SK-N-SH (cell line): ENCODE results near the gene MLYCD. TPM values are rescaled to one million over a fixed set of nuclear protein-coding genes. Genes with fewer than 3 reads are reported as not detected.

Experiments
- CTCF ChIA-PET: fragments of 300-600, 350-600 bp; formaldehyde crosslinking; extraction: SDS; loops from one replicate; lab custom pipeline; 2021; lab: Yijun Ruan, JAX
- POLR2A ChIA-PET: fragments of 350-600 bp; sonication (Branson Sonifier 250); formaldehyde crosslinking; extraction: SDS; loops from one replicate; lab custom pipeline; 2020; ENCODE audit warnings: antibody characterized with exemption, inconsistent platforms; lab: Yijun Ruan, JAX
- DNase-seq: peaks from one replicate; pipeline ENCODE4 v3.0.0; 2012
- H2AFZ ChIP-seq: fragments of 200-600 bp; sonication (generic); 2 replicates; pipeline ENCODE4 v1.8.1; 2016; ENCODE audit warnings: antibody characterized with exemption, mild to moderate bottlenecking, low read depth
- H3F3A ChIP-seq: fragments of 200-600 bp; sonication (generic); replicated peaks from 2 replicates; pipeline ENCODE3; 2016; ENCODE audit warnings: antibody characterized with exemption, mild to moderate bottlenecking; ENCODE audit not compliant: insufficient read depth
- H3K27ac ChIP-seq, 2 experiments: fragments of 200-500 bp in 1 of 2; fragments of 200-600 bp in 1 of 2; sonication (Bioruptor generic) in 1 of 2; sonication (generic), shearing (Covaris generic) in 1 of 2; 2 replicates each; pipeline versions ENCODE4 v1.5.1 to v1.6.1; 2014 to 2016; ENCODE audit warnings: low read depth in 2 of 2, inconsistent platforms in 1 of 2, low read length in 1 of 2, mild to moderate bottlenecking in 1 of 2, mixed read lengths in 1 of 2
- H3K27me3 ChIP-seq: fragments of 200-600 bp; sonication (generic), shearing (Covaris generic); 2 replicates; pipeline ENCODE4 v1.6.1; 2016; ENCODE audit warnings: mixed run types; ENCODE audit not compliant: insufficient read depth
- H3K36me3 ChIP-seq, 2 experiments: fragments of 200-500 bp in 1 of 2; fragments of 200-600 bp in 1 of 2; sonication (Bioruptor generic) in 1 of 2; sonication (generic) in 1 of 2; replicated peaks in 1 of 2; 2 replicates each; pipeline versions ENCODE3 to v1.5.1; 2014 to 2016; ENCODE audit warnings: low read length in 1 of 2, mild to moderate bottlenecking in 1 of 2; ENCODE audit not compliant: insufficient read depth in 2 of 2, control insufficient read depth in 1 of 2
- H3K4me1 ChIP-seq, 2 experiments: fragments of 200-500 bp in 1 of 2; fragments of 200-600 bp in 1 of 2; sonication (Bioruptor generic) in 1 of 2; sonication (generic), shearing (Covaris generic) in 1 of 2; 2 replicates each; pipeline versions ENCODE4 v1.5.1 to v1.6.1; 2014 to 2016; ENCODE audit warnings: low read depth in 1 of 2, low read length in 1 of 2, mixed run types in 1 of 2; ENCODE audit not compliant: insufficient read depth in 2 of 2, control insufficient read depth in 1 of 2
- H3K4me2 ChIP-seq: fragments of 200-600 bp; sonication (generic), shearing (Covaris generic); 2 replicates; pipeline ENCODE4 v1.6.1; 2017; ENCODE audit warnings: mixed run types
- H3K4me3 ChIP-seq, 2 experiments: fragments of 200-500 bp in 1 of 2; fragments of 200-600 bp in 1 of 2; sonication (Bioruptor generic) in 1 of 2; sonication (generic), shearing (Covaris generic) in 1 of 2; 2 replicates each; pipeline versions ENCODE4 v1.5.1 to v1.8.1; 2014 to 2016; ENCODE audit warnings: low read depth in 2 of 2, inconsistent platforms in 1 of 2, low read length in 1 of 2, mild to moderate bottlenecking in 1 of 2, mixed read lengths in 1 of 2, moderate library complexity in 1 of 2
- H3K79me2 ChIP-seq: fragments of 200-600 bp; sonication (generic); 2 replicates; pipeline ENCODE4 v1.8.1; 2017; ENCODE audit warnings: mild to moderate bottlenecking; ENCODE audit not compliant: insufficient read depth
- H3K9ac ChIP-seq: fragments of 200-600 bp; sonication (generic); 2 replicates; pipeline ENCODE4 v1.6.1; 2017; ENCODE audit warnings: mixed run types
- H3K9me2 ChIP-seq: fragments of 200-600 bp; sonication (generic); 2 replicates; pipeline ENCODE4 v1.6.1; 2017; ENCODE audit warnings: mixed run types
- H3K9me3 ChIP-seq: fragments of 200-600 bp; sonication (generic); 2 replicates; pipeline ENCODE4 v1.6.1; 2017; ENCODE audit warnings: mixed run types, mild to moderate bottlenecking, moderate library complexity
- H4K20me1 ChIP-seq: fragments of 200-600 bp; sonication (generic); 2 replicates; pipeline ENCODE4 v1.6.1; 2017; ENCODE audit warnings: mild to moderate bottlenecking, mixed run types; ENCODE audit not compliant: insufficient read depth
- ELF1 ChIP-seq: IDR thresholded peaks from 2 replicates; pipeline ENCODE4 v1.4.0; 2012
- GABPA ChIP-seq: IDR thresholded peaks from 2 replicates; pipeline ENCODE4 v1.4.0; 2012; ENCODE audit warnings: low read depth, mild to moderate bottlenecking
- GATA2 ChIP-seq: sonication (generic); formaldehyde crosslinking; IDR thresholded peaks from 2 replicates; pipeline ENCODE4 v1.5.0; 2020; ENCODE audit warnings: mild to moderate bottlenecking, missing genetic modification reagents
- NFIC ChIP-seq: IDR thresholded peaks from 2 replicates; pipeline ENCODE4 v1.4.0; 2012; ENCODE audit warnings: borderline replicate concordance
- NRF1 ChIP-seq: IDR thresholded peaks from 2 replicates; pipeline ENCODE4 v1.6.1; 2012; ENCODE audit warnings: low read depth, mild to moderate bottlenecking, low read length
- RAD21 ChIP-seq: IDR thresholded peaks from 2 replicates; pipeline ENCODE4 v1.6.1; 2012; ENCODE audit warnings: mild to moderate bottlenecking, low read length
- RFX5 ChIP-seq: IDR thresholded peaks from 2 replicates; pipeline ENCODE4 v1.6.1; 2012; ENCODE audit warnings: mild to moderate bottlenecking, improper control_type of control experiment, low read length
- RXRA ChIP-seq: IDR thresholded peaks from 2 replicates; pipeline ENCODE4 v1.4.0; 2012; ENCODE audit warnings: low read depth, mild to moderate bottlenecking, borderline replicate concordance
- SMC3 ChIP-seq: IDR thresholded peaks from 2 replicates; pipeline ENCODE4 v1.6.1; 2012; ENCODE audit warnings: low read depth, low read length, improper control_type of control experiment
- TCF12 ChIP-seq: IDR thresholded peaks from 2 replicates; pipeline ENCODE4 v1.4.0; 2012
- TEAD4 ChIP-seq: IDR thresholded peaks from 2 replicates; pipeline ENCODE4 v1.4.0; 2012; ENCODE audit warnings: mild to moderate bottlenecking, borderline replicate concordance; ENCODE audit not compliant: insufficient read depth
- YY1 ChIP-seq: IDR thresholded peaks from 2 replicates; pipeline ENCODE4 v1.4.0; 2012; ENCODE audit warnings: low read depth, mild to moderate bottlenecking
- WGBS: methylation state at CpG from one replicate; pipeline ENCODE4 v1.1.6; 2017; ENCODE audit warnings: low lambda C conversion rate; 5-methylcytosine and 5-hydroxymethylcytosine counted together
- polyA plus RNA-seq, 3 experiments: library from polyadenylated mRNA; depleted of rRNA; stranded (reverse); fragments of >200 nt; gene quantifications; 2 replicates each; pipeline ENCODE4 v1.2.3, GENCODE V29; 2012
- TF ChIP-seq, protein P1 (sequence below): fragments of 150-350 bp; IDR thresholded peaks from 2 replicates; pipeline ENCODE4 v1.6.1; 2017; ENCODE audit warnings: antibody characterized with exemption, low read length, low read depth, borderline replicate concordance
- TF ChIP-seq, protein P2 (sequence below): IDR thresholded peaks from 2 replicates; pipeline ENCODE4 v1.4.0; 2012; ENCODE audit warnings: low read depth, borderline replicate concordance
- TF ChIP-seq, protein P3 (sequence below): IDR thresholded peaks from 2 replicates; pipeline ENCODE4 v1.4.0; 2012; ENCODE audit warnings: low read depth, borderline replicate concordance
- TF ChIP-seq, protein P4 (sequence below): fragments of 200-600 bp; sonication (generic); IDR thresholded peaks from 2 replicates; pipeline ENCODE4 v1.6.1; 2017; ENCODE audit warnings: antibody characterized with exemption, mild to moderate bottlenecking, moderate library complexity
- TF ChIP-seq, protein P5 (sequence below): fragments of 150-350 bp; IDR thresholded peaks from 2 replicates; pipeline ENCODE4 v1.6.1; 2016; ENCODE audit warnings: mild to moderate bottlenecking, low read depth, low read length
- TF ChIP-seq, protein P6 (sequence below): IDR thresholded peaks from 2 replicates; pipeline ENCODE4 v1.6.1; 2012; ENCODE audit warnings: mild to moderate bottlenecking, low read depth, low read length, moderate library complexity

The MLYCD gene
- polyA plus RNA-seq, 1 of the 3 experiments (the other 2 are of a cell fraction) = 2.4 TPM

DNA sequence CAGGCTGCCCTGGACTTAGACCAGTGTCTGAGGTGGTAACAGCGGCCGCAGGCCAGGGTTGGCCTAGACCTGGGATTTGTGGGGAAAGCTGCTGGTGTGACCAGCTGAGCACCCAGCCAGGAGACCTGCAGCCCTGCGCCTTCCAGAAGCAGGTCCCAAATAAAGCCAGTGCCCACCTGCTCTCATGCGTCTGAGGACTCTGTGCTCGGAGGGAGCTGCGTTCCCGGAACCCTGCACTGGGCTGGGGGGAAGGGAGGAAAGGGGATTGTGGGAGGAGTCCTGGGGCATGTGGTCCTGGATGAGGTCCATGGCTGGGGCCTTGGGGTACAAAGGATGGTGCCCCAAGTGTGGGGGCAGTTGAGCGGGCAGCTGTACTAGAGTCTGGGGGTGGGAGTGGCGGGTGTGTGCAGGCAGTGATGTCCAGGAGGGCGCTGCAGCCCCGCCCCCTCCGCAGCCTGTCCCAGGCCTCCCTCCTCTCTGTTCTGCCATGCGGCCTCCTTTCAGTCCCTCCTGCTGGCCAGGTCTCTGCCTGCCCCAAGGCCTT, 67.3 kb downstream of the MLYCD start:
- no peak for TF ChIP-seq RAD21
- no peak for TF ChIP-seq TEAD4
- TF ChIP-seq, protein P1, sequence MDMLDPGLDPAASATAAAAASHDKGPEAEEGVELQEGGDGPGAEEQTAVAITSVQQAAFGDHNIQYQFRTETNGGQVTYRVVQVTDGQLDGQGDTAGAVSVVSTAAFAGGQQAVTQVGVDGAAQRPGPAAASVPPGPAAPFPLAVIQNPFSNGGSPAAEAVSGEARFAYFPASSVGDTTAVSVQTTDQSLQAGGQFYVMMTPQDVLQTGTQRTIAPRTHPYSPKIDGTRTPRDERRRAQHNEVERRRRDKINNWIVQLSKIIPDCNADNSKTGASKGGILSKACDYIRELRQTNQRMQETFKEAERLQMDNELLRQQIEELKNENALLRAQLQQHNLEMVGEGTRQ = no peak
- TF ChIP-seq, protein P2, sequence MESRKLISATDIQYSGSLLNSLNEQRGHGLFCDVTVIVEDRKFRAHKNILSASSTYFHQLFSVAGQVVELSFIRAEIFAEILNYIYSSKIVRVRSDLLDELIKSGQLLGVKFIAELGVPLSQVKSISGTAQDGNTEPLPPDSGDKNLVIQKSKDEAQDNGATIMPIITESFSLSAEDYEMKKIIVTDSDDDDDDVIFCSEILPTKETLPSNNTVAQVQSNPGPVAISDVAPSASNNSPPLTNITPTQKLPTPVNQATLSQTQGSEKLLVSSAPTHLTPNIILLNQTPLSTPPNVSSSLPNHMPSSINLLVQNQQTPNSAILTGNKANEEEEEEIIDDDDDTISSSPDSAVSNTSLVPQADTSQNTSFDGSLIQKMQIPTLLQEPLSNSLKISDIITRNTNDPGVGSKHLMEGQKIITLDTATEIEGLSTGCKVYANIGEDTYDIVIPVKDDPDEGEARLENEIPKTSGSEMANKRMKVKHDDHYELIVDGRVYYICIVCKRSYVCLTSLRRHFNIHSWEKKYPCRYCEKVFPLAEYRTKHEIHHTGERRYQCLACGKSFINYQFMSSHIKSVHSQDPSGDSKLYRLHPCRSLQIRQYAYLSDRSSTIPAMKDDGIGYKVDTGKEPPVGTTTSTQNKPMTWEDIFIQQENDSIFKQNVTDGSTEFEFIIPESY = no peak
- TF ChIP-seq, protein P3, sequence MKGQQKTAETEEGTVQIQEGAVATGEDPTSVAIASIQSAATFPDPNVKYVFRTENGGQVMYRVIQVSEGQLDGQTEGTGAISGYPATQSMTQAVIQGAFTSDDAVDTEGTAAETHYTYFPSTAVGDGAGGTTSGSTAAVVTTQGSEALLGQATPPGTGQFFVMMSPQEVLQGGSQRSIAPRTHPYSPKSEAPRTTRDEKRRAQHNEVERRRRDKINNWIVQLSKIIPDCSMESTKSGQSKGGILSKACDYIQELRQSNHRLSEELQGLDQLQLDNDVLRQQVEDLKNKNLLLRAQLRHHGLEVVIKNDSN = no peak
- no peak for TF ChIP-seq NRF1
- no peak for TF ChIP-seq TCF12
- TF ChIP-seq GABPA = no peak
- TF ChIP-seq, protein P4, sequence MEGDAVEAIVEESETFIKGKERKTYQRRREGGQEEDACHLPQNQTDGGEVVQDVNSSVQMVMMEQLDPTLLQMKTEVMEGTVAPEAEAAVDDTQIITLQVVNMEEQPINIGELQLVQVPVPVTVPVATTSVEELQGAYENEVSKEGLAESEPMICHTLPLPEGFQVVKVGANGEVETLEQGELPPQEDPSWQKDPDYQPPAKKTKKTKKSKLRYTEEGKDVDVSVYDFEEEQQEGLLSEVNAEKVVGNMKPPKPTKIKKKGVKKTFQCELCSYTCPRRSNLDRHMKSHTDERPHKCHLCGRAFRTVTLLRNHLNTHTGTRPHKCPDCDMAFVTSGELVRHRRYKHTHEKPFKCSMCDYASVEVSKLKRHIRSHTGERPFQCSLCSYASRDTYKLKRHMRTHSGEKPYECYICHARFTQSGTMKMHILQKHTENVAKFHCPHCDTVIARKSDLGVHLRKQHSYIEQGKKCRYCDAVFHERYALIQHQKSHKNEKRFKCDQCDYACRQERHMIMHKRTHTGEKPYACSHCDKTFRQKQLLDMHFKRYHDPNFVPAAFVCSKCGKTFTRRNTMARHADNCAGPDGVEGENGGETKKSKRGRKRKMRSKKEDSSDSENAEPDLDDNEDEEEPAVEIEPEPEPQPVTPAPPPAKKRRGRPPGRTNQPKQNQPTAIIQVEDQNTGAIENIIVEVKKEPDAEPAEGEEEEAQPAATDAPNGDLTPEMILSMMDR = no peak
- no peak for TF ChIP-seq RFX5
- no peak for TF ChIP-seq NFIC
- no peak for TF ChIP-seq SMC3
- no peak for TF ChIP-seq GATA2
- TF ChIP-seq, protein P5, sequence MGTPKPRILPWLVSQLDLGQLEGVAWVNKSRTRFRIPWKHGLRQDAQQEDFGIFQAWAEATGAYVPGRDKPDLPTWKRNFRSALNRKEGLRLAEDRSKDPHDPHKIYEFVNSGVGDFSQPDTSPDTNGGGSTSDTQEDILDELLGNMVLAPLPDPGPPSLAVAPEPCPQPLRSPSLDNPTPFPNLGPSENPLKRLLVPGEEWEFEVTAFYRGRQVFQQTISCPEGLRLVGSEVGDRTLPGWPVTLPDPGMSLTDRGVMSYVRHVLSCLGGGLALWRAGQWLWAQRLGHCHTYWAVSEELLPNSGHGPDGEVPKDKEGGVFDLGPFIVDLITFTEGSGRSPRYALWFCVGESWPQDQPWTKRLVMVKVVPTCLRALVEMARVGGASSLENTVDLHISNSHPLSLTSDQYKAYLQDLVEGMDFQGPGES = no peak
- TF ChIP-seq RXRA = no peak
- TF ChIP-seq, protein P6, sequence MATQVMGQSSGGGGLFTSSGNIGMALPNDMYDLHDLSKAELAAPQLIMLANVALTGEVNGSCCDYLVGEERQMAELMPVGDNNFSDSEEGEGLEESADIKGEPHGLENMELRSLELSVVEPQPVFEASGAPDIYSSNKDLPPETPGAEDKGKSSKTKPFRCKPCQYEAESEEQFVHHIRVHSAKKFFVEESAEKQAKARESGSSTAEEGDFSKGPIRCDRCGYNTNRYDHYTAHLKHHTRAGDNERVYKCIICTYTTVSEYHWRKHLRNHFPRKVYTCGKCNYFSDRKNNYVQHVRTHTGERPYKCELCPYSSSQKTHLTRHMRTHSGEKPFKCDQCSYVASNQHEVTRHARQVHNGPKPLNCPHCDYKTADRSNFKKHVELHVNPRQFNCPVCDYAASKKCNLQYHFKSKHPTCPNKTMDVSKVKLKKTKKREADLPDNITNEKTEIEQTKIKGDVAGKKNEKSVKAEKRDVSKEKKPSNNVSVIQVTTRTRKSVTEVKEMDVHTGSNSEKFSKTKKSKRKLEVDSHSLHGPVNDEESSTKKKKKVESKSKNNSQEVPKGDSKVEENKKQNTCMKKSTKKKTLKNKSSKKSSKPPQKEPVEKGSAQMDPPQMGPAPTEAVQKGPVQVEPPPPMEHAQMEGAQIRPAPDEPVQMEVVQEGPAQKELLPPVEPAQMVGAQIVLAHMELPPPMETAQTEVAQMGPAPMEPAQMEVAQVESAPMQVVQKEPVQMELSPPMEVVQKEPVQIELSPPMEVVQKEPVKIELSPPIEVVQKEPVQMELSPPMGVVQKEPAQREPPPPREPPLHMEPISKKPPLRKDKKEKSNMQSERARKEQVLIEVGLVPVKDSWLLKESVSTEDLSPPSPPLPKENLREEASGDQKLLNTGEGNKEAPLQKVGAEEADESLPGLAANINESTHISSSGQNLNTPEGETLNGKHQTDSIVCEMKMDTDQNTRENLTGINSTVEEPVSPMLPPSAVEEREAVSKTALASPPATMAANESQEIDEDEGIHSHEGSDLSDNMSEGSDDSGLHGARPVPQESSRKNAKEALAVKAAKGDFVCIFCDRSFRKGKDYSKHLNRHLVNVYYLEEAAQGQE = no peak
- TF ChIP-seq YY1 = no peak
- no peak for TF ChIP-seq ELF1
- TF ChIP-seq, all 33 proteins: peak for 0
- Histone ChIP-seq H3K4me3 (no peak overlapping the region), H3K27ac (no peak overlapping the region), H3K79me2 (no peaks in the 10 kb centered on the region), H2AFZ (no peak overlapping the region), H3K9me2 (no peaks in the 10 kb centered on the region), H4K20me1 (no peaks in the 10 kb centered on the region), H3K4me1 (no peaks in the 10 kb centered on the region), H3F3A (no peaks in the 10 kb centered on the region), H3K4me2 (no peak overlapping the region), H3K36me3 (peaks cover 0 to 2% of the 10 kb centered on the region in 2 experiments), H3K9ac (no peak overlapping the region), H3K9me3 (no peaks in the 10 kb centered on the region), H3K27me3 (no peaks in the 10 kb centered on the region)
- DNase-seq = no peak
- ChIA-PET POLR2A (no interaction called here), CTCF (interaction anchor here (0.7 to 14.6 kb wide), 8 partner anchors 9 to 221 kb away, joined by 3 to 470 read pairs (median 6); partner anchors contain the start of gene OSGIN1)
- WGBS = 98% methylated on average over 8 of the region's 13 CpGs
